Adrenal gland (tissue), 19 donors: Measurements from ENCODE around the gene EDN2. TPM values are rescaled to one million over a fixed set of nuclear protein-coding genes. Genes with fewer than 3 reads are reported as not detected.

Experiments
- DNase-seq, 7 donors: peaks; one replicate each; pipeline ENCODE4 v3.0.0-alpha.2; 2019 to 2020
- H3K27ac ChIP-seq, 5 donors: fragments of 200-600 bp; sonication (generic) in 4 of 5; 1 replicate in 3 of 5; 2 replicates in 2 of 5; pipeline versions ENCODE4 v1.5.1 to v1.8.0; 2016 to 2020; ENCODE audit warnings: mild to moderate bottlenecking in 1 of 5
- H3K27me3 ChIP-seq: fragments of 200-600 bp; 2 replicates; pipeline ENCODE4 v1.8.0; 2021
- H3K36me3 ChIP-seq, 2 donors: fragments of 200-600 bp; replicated peaks in 1 of 2; 1 replicate in 1 of 2; 2 replicates in 1 of 2; pipeline versions ENCODE4 v1.5.1 to v1.8.0; 2018 to 2022
- H3K4me1 ChIP-seq, 2 donors: fragments of 200-600 bp; replicated peaks in 1 of 2; 1 replicate in 1 of 2; 2 replicates in 1 of 2; pipeline versions ENCODE4 v1.5.1 to v1.8.0; 2018 to 2021
- H3K4me3 ChIP-seq, 4 donors: fragments of 200-600 bp; sonication (generic) in 3 of 4; one replicate each; pipeline ENCODE4 v1.5.1; 2016 to 2018
- H3K9me3 ChIP-seq, 3 donors: fragments of 200-600 bp; sonication (generic) in 1 of 3; replicated peaks in 1 of 3; 1 replicate in 2 of 3; 2 replicates in 1 of 3; pipeline versions ENCODE4 v1.5.1 to v1.8.0; 2016 to 2021
- CTCF ChIP-seq, 6 experiments: fragments of 450-650 bp in 4 of 6; fragments of 200-600 bp in 2 of 6; sonication (generic) in 1 of 6; IDR thresholded peaks; 1 replicate in 5 of 6; 2 replicates in 1 of 6; pipeline versions ENCODE4 v1.5.1 to v1.8.0; 2016 to 2021; ENCODE audit warnings: antibody characterized with exemption in 6 of 6, mild to moderate bottlenecking in 2 of 6, moderate library complexity in 1 of 6
- POLR2A ChIP-seq, 2 donors: fragments of 450-650 bp; IDR thresholded peaks; one replicate each; pipeline ENCODE4 v1.6.1; 2017; ENCODE audit warnings: antibody characterized with exemption in 2 of 2, mild to moderate bottlenecking in 2 of 2, moderate library complexity in 1 of 2
- WGBS, 4 donors: extraction: QIAGEN DNeasy Blood & Tissue Kit in 2 of 4; methylation state at CpG; one replicate each; pipeline versions ENCODE4 v1.1.5 to v1.1.7; 2013 to 2017; 5-methylcytosine and 5-hydroxymethylcytosine counted together
- intact Hi-C, 2 donors: fragments of 100-400 bp; cut with DNase I; formaldehyde crosslinking; loops; one replicate each; pipeline versions ENCODE4 v1.14.1 to v1.15.0; 2022 to 2023
- long read RNA-seq, 10 donors: library from polyadenylated mRNA in 3 of 10; unstranded in 2 of 10; stranded (forward) in 1 of 10; transcript quantifications; one replicate each; pipeline ENCODE4 v2.0.0 and lab custom pipeline, GENCODE V29; 2021 to 2026
- polyA plus RNA-seq, 3 donors: library from polyadenylated mRNA; stranded (reverse); fragments of 200-250 nt in 2 of 3; fragments of 350-450 nt in 1 of 3; fragmentation: Illumina TruSeq in 1 of 3; extraction: RNeasy Lipid Tissue Mini Kit (QIAGEN cat#74804) in 1 of 3; gene quantifications; one replicate each; pipeline ENCODE4 v1.2.3, GENCODE V29; 2013 to 2014
- total RNA-seq, 9 donors: library from RNA; depleted of rRNA in 4 of 9; stranded (reverse); fragments of >200 nt in 4 of 9; fragments of 120-200 nt in 1 of 9; fragmentation: NEBNext Ultra II Directional in 1 of 9; extraction: Animal tissue kit (Norgen Biotek cat#: 25700) in 1 of 9; gene quantifications; one replicate each; pipeline versions ENCODE4 v1.1.0 to v1.2.4, GENCODE V29; 2013 to 2023
- donor health status: healthy with polysubstance abuse.
- donor health status: Bipolar disorder and iron deficiency.
- donor health status: DM: yes; HTN: yes; CAD: no.
- donor health status: DM: no; HTN: no; CAD: no.
- donor health status: DM: no; HTN: no; CAD: no.
- donor health status: DM: yes; HTN: yes; CAD: no.

EDN2 gene
- total RNA-seq (under 1 TPM in 1 of 9 donors, not detected in 8; 0.39 TPM), polyA plus RNA-seq (under 1 TPM in 1 of 3 donors, not detected in 2; 0.07 TPM)
- long read RNA-seq, donor 1: 0 reads
- long read RNA-seq, donor 2: 0 reads
- long read RNA-seq, donor 3: 0 reads
- long read RNA-seq, donor 4: 0 reads
- long read RNA-seq, donor 5: 0 reads
- long read RNA-seq, donor 6: 0 reads
- long read RNA-seq, donor 7: 0 reads
- long read RNA-seq, donor 8: 0 reads
- long read RNA-seq, donor 9: 0 reads
- long read RNA-seq, donor 10: 0 reads

- WGBS, 4 donors: 53 to 76% (median 59%) methylated on average over 14 to 27 of the region's 27 CpGs
- TF ChIP-seq CTCF (IDR thresholded peaks at IDR 0.05): peak in 2 of 6 experiments; percentile 23
- TF ChIP-seq POLR2A (IDR thresholded peaks at IDR 0.05): no peak
- no peak within 1 kb of the TSS for H3K4me3 ChIP-seq
- intact Hi-C loops: no loop called here
- DNase-seq: peak in 5 of 7 donors; percentile 57 to 72 (median 66)
- H3K9me3 ChIP-seq: no peaks in the 10 kb centered on the region
- H3K4me1 ChIP-seq: peaks cover 21 to 44% of the 10 kb centered on the region in 2 donors
- H3K27ac ChIP-seq: no peak within 1 kb of the TSS
- H3K27me3 ChIP-seq: no peaks in the 10 kb centered on the region
- H3K36me3 ChIP-seq: no peaks in the 10 kb centered on the region
Observed at GRCh38 chr1:41484402-41485241, at the start of gene EDN2. TSS of gene EDN2 (minus strand) at chr1:41484683. CDS start at chr1:41484601, 82 bp downstream.

- WGBS, 4 donors: 94 to 99% (median 94%) methylated on average over 5 of the region's 5 CpGs
- no peak overlapping the region for H3K4me3 ChIP-seq
- peaks cover 0 to 20% of the 10 kb centered on the region in 2 donors for H3K4me1 ChIP-seq
- no peak overlapping the region for H3K27ac ChIP-seq
- H3K9me3 ChIP-seq: no peaks in the 10 kb centered on the region
- intact Hi-C loops: no loop called here
- TF ChIP-seq CTCF (IDR thresholded peaks at IDR 0.05) (no peak), POLR2A (IDR thresholded peaks at IDR 0.05) (no peak)
- H3K36me3 ChIP-seq: no peaks in the 10 kb centered on the region
- no peaks in the 10 kb centered on the region for H3K27me3 ChIP-seq
- DNase-seq: peak in 1 of 7 donors; percentile 6
Observed at GRCh38 chr1:41533731-41534080, 49.2 kb upstream of the EDN2 start.

GRCh38 chr1:41533016-41533730 lies 48.7 kb upstream of the EDN2 start:
- WGBS, 4 donors: 88 to 94% (median 92%) methylated on average over 10 to 12 of the region's 12 CpGs
- DNase-seq: peak in 2 of 7 donors; percentile 4 to 10
- Histone ChIP-seq H3K36me3 (no peaks in the 10 kb centered on the region), H3K27ac (no peak overlapping the region), H3K9me3 (no peaks in the 10 kb centered on the region), H3K27me3 (no peaks in the 10 kb centered on the region), H3K4me1 (peaks cover 0 to 16% of the 10 kb centered on the region in 2 donors), H3K4me3 (no peak overlapping the region)
- intact Hi-C loops: no loop called here
- TF ChIP-seq CTCF (IDR thresholded peaks at IDR 0.05): no peak
- TF ChIP-seq POLR2A (IDR thresholded peaks at IDR 0.05): no peak
